ENCODE data around the gene TIMM17A.

GRCh38 chr1:201907621-201908020 lies 47.7 kb upstream of the TIMM17A start:
- TF ChIP-seq POLR2A (IDR thresholded peaks at IDR 0.05; ENCODE audit: low read depth, low read length), result no peak
- no peak for TF ChIP-seq POLR2AphosphoS5 (IDR thresholded peaks at IDR 0.05; ENCODE audit: low read depth, low read length)
- TF ChIP-seq TAF1 (IDR thresholded peaks at IDR 0.05; ENCODE audit: borderline replicate concordance, low read depth, low read length), result no peak
